Thyroid gland (tissue), 4 donors: ENCODE data around the gene ZNF555.

Experiments
- CTCF ChIP-seq, 6 experiments: fragments of 200-600 bp in 3 of 6; fragments of 450-650 bp in 3 of 6; sonication (generic) in 3 of 6; IDR thresholded peaks; one replicate each; pipeline ENCODE4 v1.5.1; 2016 to 2019; ENCODE audit warnings: antibody characterized with exemption in 6 of 6, mild to moderate bottlenecking in 2 of 6, inconsistent platforms in 1 of 6, moderate library complexity in 1 of 6
- POLR2A ChIP-seq, 2 donors: fragments of 450-650 bp; IDR thresholded peaks; one replicate each; pipeline ENCODE4 v1.6.1; 2017; ENCODE audit warnings: antibody characterized with exemption in 2 of 2, mild to moderate bottlenecking in 2 of 2, moderate library complexity in 1 of 2

GRCh38 chr19:2823646-2824045 is 17.6 kb upstream of the ZNF555 start:
- TF ChIP-seq CTCF (IDR thresholded peaks at IDR 0.05): no peak
- no peak for TF ChIP-seq POLR2A (IDR thresholded peaks at IDR 0.05)
